HepG2 (cell line): Measurements from ENCODE around the gene MORC1. TPM values are rescaled to one million over a fixed set of nuclear protein-coding genes. Genes with fewer than 3 reads are reported as not detected.

Source experiments
- ATAC-seq: fragments of 200-7000 bp; cut with Tn5 transposase; 3 replicates; pipeline ENCODE4 v1.9.1; 2020; ENCODE audit warnings: mild to moderate bottlenecking, moderate library complexity
- BruUV-seq: library from RNA; stranded (reverse); fragments of 400-500 nt; replicated peaks from 2 replicates; lab custom pipeline; 2021; lab: Mats Ljungman, UMichigan
- CTCF ChIA-PET: fragments of 300-600 bp; formaldehyde crosslinking; extraction: SDS; loops from one replicate; lab custom pipeline; 2021; ENCODE audit warnings: low total read pairs, inconsistent platforms, low intra/inter-chr PET ratio; lab: Yijun Ruan, JAX
- POLR2A ChIA-PET: fragments of 350-600 bp; sonication (Branson Sonifier 250); formaldehyde crosslinking; loops from one replicate; lab custom pipeline; 2020; ENCODE audit warnings: antibody characterized with exemption, inconsistent platforms; lab: Yijun Ruan, JAX
- DNase-seq: peaks from one replicate; pipeline ENCODE4 v3.0.0-alpha.2; 2015; ENCODE audit warnings: low spot score
- FAIRE-seq: peaks from 3 replicates; lab custom pipeline; 2011; peaks lifted over from hg19 to GRCh38; lab: Jason Lieb, UNC
- H2AFZ ChIP-seq: one replicate; pipeline ENCODE4 v1.6.1; 2011; ENCODE audit warnings: low read length, inconsistent platforms
- H3K27ac ChIP-seq: fragments of 300-600 bp; 3 replicates; pipeline ENCODE4 v1.8.0; 2011; ENCODE audit warnings: mixed run types, mild to moderate bottlenecking, mixed read lengths, low read length, inconsistent platforms; ENCODE audit not compliant: insufficient read depth; ENCODE audit errors: extremely low read length
- H3K27me3 ChIP-seq, 2 experiments: fragments of 200-600 bp in 1 of 2; 2 replicates in 1 of 2; 3 replicates in 1 of 2; pipeline versions ENCODE4 v1.6.0 to v1.8.0; 2011; ENCODE audit warnings: low read length in 2 of 2, mild to moderate bottlenecking in 2 of 2, moderate library complexity in 2 of 2, inconsistent platforms in 1 of 2; ENCODE audit not compliant: insufficient read depth in 2 of 2, control insufficient read depth in 1 of 2
- H3K36me3 ChIP-seq, 2 experiments: fragments of 200-600 bp in 1 of 2; replicated peaks in 1 of 2; 2 replicates in 1 of 2; 3 replicates in 1 of 2; pipeline versions ENCODE4 v1.5.1 to v1.8.0; 2011; ENCODE audit warnings: low read length in 2 of 2, inconsistent platforms in 1 of 2; ENCODE audit not compliant: insufficient read depth in 2 of 2, control insufficient read depth in 1 of 2
- H3K4me1 ChIP-seq: 2 replicates; pipeline ENCODE4 v1.5.1; 2012; ENCODE audit warnings: low read length, inconsistent platforms; ENCODE audit not compliant: insufficient read depth
- H3K4me2 ChIP-seq: 2 replicates; pipeline ENCODE4 v1.6.0; 2011; ENCODE audit warnings: low read depth, low read length, inconsistent platforms
- H3K4me3 ChIP-seq, 3 experiments: fragments of 200-600 bp in 1 of 3; sonication (generic), shearing (Covaris generic) in 1 of 3; replicated peaks in 1 of 3; 2 replicates each; pipeline ENCODE4 v1.5.1; 2011 to 2016; ENCODE audit warnings: low read length in 3 of 3, inconsistent platforms in 2 of 3, low read depth in 2 of 3, mild to moderate bottlenecking in 2 of 3, control low read depth in 1 of 3, mixed read lengths in 1 of 3; ENCODE audit not compliant: insufficient read depth in 1 of 3
- H3K79me2 ChIP-seq: one replicate; pipeline ENCODE4 v1.6.1; 2011; ENCODE audit warnings: low read length, inconsistent platforms; ENCODE audit not compliant: insufficient read depth
- H3K9ac ChIP-seq: 2 replicates; pipeline ENCODE4 v1.6.0; 2011; ENCODE audit warnings: mild to moderate bottlenecking, low read depth, low read length, inconsistent platforms; ENCODE audit not compliant: insufficient read depth
- H3K9me3 ChIP-seq: 2 replicates; pipeline ENCODE4 v1.5.1; 2012; ENCODE audit warnings: mild to moderate bottlenecking, low read length
- H4K20me1 ChIP-seq: 2 replicates; pipeline ENCODE4 v1.6.0; 2011; ENCODE audit warnings: inconsistent platforms, mild to moderate bottlenecking, low read length, moderate library complexity; ENCODE audit not compliant: insufficient read depth
- DBP ChIP-seq: sonication (generic); formaldehyde crosslinking; IDR thresholded peaks from 2 replicates; pipeline ENCODE4 v1.4.0; 2020; ENCODE audit warnings: missing genetic modification reagents; ENCODE audit errors: not compliant biosample characterization
- FOSL1 ChIP-seq: sonication (generic); formaldehyde crosslinking; IDR thresholded peaks from 2 replicates; pipeline ENCODE4 v1.9.0; 2021; ENCODE audit warnings: missing genetic modification reagents, borderline replicate concordance
- KDM3A ChIP-seq: IDR thresholded peaks from 2 replicates; pipeline ENCODE4 v1.6.1; 2018; ENCODE audit warnings: low read depth, missing compliant biosample characterization
- LCORL ChIP-seq, 2 experiments: fragments of 450-650 bp in 1 of 2; sonication (generic) in 1 of 2; formaldehyde crosslinking in 1 of 2; IDR thresholded peaks; 2 replicates each; pipeline versions ENCODE4 v1.5.0 to v1.6.1; 2017 to 2020; ENCODE audit warnings: antibody characterized with exemption in 1 of 2, missing genetic modification reagents in 1 of 2
- MAFF ChIP-seq: IDR thresholded peaks from 2 replicates; pipeline ENCODE4 v1.6.1; 2011; ENCODE audit warnings: low read depth, low read length, improper control_type of control experiment
- MAFK ChIP-seq, 2 experiments: IDR thresholded peaks in 1 of 2; conservative IDR thresholded peaks in 1 of 2; 2 replicates each; pipeline ENCODE4 v1.6.1; 2011; ENCODE audit warnings: improper control_type of control experiment in 2 of 2, low read length in 2 of 2
- PHF5A ChIP-seq: IDR thresholded peaks from one replicate; pipeline ENCODE4 v1.6.1; 2018; ENCODE audit warnings: low read depth, missing genetic modification reagents; ENCODE audit not compliant: unreplicated experiment
- PLRG1 ChIP-seq: fragments of 450-650 bp; conservative IDR thresholded peaks from 2 replicates; pipeline ENCODE4 v1.6.1; 2016
- RFXANK ChIP-seq: IDR thresholded peaks from 2 replicates; pipeline ENCODE4 v1.6.1; 2016
- SP2 ChIP-seq: sonication (generic); formaldehyde crosslinking; IDR thresholded peaks from 2 replicates; pipeline ENCODE4 v1.5.1; 2020; ENCODE audit warnings: mild to moderate bottlenecking, missing genetic modification reagents
- ZFAT ChIP-seq: sonication (generic); formaldehyde crosslinking; conservative IDR thresholded peaks from 2 replicates; pipeline ENCODE4 v1.8.1; 2023; ENCODE audit warnings: missing genetic modification reagents, inconsistent platforms
- ZNF276 ChIP-seq: sonication (generic); formaldehyde crosslinking; IDR thresholded peaks from 2 replicates; pipeline ENCODE4 v1.4.0; 2020; ENCODE audit warnings: mild to moderate bottlenecking, low read depth, missing genetic modification reagents
- ZNF513 ChIP-seq: sonication (generic); formaldehyde crosslinking; conservative IDR thresholded peaks from 2 replicates; pipeline ENCODE4 v1.5.0; 2020; ENCODE audit warnings: missing genetic modification reagents
- WGBS: methylation state at CpG from one replicate; pipeline ENCODE4 v1.1.6; 2017; ENCODE audit warnings: low lambda C conversion rate; 5-methylcytosine and 5-hydroxymethylcytosine counted together
- in situ Hi-C: cut with HindIII; loops from 2 replicates; pipeline ENCODE4 v1.10.0; 2017; ENCODE audit warnings: low pct_unique_long_range_greater_than_20kb; ENCODE audit not compliant: extremely low pct_ligation_motif_present
- intact Hi-C: fragments of 100-400 bp; cut with micrococcal nuclease; formaldehyde crosslinking; loops from one replicate; pipeline ENCODE4 v1.10.0; 2022; ENCODE audit not compliant: unreplicated experiment
- polyA plus RNA-seq, 8 experiments: library from polyadenylated mRNA; depleted of rRNA in 3 of 8; stranded (reverse) in 7 of 8; unstranded in 1 of 8; fragments of >200 nt; fragmentation: Illumina TruSeq in 4 of 8; extraction: Trizol in 4 of 8; gene quantifications; 2 replicates each; pipeline versions ENCODE4 v1.2.1 to v1.2.3, GENCODE V29; 2011 to 2016; ENCODE audit warnings: low read depth in 4 of 8, missing spikeins in 1 of 8, mixed read lengths in 1 of 8; ENCODE audit not compliant: insufficient read depth in 1 of 8
- total RNA-seq, 5 experiments: library from RNA; depleted of rRNA; stranded (reverse); fragments of >200 nt; fragmentation: Illumina TruSeq; extraction: Trizol; gene quantifications; 2 replicates each; pipeline ENCODE4 v1.2.3, GENCODE V29; 2016; ENCODE audit warnings: low read depth in 1 of 5
- TF ChIP-seq, protein P1 (sequence below): sonication (generic); formaldehyde crosslinking; IDR thresholded peaks from 2 replicates; pipeline ENCODE4 v1.4.0; 2020; ENCODE audit warnings: low read depth, missing genetic modification reagents
- TF ChIP-seq, protein P2 (sequence below): sonication (generic); formaldehyde crosslinking; IDR thresholded peaks from 2 replicates; pipeline ENCODE4 v1.4.0; 2020; ENCODE audit warnings: missing genetic modification reagents, borderline replicate concordance

Gene MORC1
- total and polyA plus RNA-seq, 2 of the 13 experiments (the other 11 are each of a cell fraction or from before 2014, with no cell fraction given), result not detected

- DNase-seq, result no peak
- Histone ChIP-seq H3K4me2 (no peak overlapping the region), H3K4me1 (peaks cover 18% of the 10 kb centered on the region), H2AFZ (no peak overlapping the region), H3K9me3 (no peaks in the 10 kb centered on the region), H3K27ac (no peak overlapping the region), H3K27me3 (no peaks in the 10 kb centered on the region), H3K36me3 (no peaks in the 10 kb centered on the region), H4K20me1 (no peaks in the 10 kb centered on the region), H3K4me3 (no peak overlapping the region), H3K9ac (no peak overlapping the region), H3K79me2 (no peaks in the 10 kb centered on the region)
- POLR2A ChIA-PET, result no interaction called here
- intact Hi-C loops (no loop called here), in situ Hi-C loops (no loop called here)
- BruUV-seq, result no TSS peak
- no peak for FAIRE-seq
- CTCF ChIA-PET, result no interaction called here
- no peak for ATAC-seq
- WGBS, result 43% methylated on average over 4 of the region's 4 CpGs
- TF ChIP-seq FOSL1 (CRISPR knock-in tag) (no peak), LCORL (IDR thresholded peaks at IDR 0.05) (no peak), LCORL (CRISPR knock-in tag; IDR thresholded peaks at IDR 0.05) (no peak), SP2 (CRISPR knock-in tag) (no peak), ZNF276 (no peak), ZNF513 (no peak), MAFF (no peak), DBP (CRISPR knock-in tag) (no peak), MAFK (conservative IDR thresholded peaks at IDR 0.05 in 1 of 2, IDR thresholded peaks at IDR 0.05 in 1 of 2; ENCODE audit: low read length in 2 of 2) (no peak), PLRG1 (no peak), PHF5A (CRISPR knock-in tag) (no peak), KDM3A (CRISPR knock-in tag) (no peak), RFXANK (CRISPR knock-in tag) (no peak), ZFAT (CRISPR knock-in tag) (no peak)
- TF ChIP-seq, protein P1, sequence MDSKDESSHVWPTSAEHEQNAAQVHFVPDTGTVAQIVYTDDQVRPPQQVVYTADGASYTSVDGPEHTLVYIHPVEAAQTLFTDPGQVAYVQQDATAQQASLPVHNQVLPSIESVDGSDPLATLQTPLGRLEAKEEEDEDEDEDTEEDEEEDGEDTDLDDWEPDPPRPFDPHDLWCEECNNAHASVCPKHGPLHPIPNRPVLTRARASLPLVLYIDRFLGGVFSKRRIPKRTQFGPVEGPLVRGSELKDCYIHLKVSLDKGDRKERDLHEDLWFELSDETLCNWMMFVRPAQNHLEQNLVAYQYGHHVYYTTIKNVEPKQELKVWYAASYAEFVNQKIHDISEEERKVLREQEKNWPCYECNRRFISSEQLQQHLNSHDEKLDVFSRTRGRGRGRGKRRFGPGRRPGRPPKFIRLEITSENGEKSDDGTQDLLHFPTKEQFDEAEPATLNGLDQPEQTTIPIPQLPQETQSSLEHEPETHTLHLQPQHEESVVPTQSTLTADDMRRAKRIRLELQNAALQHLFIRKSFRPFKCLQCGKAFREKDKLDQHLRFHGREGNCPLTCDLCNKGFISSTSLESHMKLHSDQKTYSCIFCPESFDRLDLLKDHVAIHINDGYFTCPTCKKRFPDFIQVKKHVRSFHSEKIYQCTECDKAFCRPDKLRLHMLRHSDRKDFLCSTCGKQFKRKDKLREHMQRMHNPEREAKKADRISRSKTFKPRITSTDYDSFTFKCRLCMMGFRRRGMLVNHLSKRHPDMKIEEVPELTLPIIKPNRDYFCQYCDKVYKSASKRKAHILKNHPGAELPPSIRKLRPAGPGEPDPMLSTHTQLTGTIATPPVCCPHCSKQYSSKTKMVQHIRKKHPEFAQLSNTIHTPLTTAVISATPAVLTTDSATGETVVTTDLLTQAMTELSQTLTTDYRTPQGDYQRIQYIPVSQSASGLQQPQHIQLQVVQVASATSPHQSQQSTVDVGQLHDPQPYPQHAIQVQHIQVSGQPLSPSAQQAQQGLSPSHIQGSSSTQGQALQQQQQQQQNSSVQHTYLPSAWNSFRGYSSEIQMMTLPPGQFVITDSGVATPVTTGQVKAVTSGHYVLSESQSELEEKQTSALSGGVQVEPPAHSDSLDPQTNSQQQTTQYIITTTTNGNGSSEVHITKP, result no peak
- TF ChIP-seq, protein P2, sequence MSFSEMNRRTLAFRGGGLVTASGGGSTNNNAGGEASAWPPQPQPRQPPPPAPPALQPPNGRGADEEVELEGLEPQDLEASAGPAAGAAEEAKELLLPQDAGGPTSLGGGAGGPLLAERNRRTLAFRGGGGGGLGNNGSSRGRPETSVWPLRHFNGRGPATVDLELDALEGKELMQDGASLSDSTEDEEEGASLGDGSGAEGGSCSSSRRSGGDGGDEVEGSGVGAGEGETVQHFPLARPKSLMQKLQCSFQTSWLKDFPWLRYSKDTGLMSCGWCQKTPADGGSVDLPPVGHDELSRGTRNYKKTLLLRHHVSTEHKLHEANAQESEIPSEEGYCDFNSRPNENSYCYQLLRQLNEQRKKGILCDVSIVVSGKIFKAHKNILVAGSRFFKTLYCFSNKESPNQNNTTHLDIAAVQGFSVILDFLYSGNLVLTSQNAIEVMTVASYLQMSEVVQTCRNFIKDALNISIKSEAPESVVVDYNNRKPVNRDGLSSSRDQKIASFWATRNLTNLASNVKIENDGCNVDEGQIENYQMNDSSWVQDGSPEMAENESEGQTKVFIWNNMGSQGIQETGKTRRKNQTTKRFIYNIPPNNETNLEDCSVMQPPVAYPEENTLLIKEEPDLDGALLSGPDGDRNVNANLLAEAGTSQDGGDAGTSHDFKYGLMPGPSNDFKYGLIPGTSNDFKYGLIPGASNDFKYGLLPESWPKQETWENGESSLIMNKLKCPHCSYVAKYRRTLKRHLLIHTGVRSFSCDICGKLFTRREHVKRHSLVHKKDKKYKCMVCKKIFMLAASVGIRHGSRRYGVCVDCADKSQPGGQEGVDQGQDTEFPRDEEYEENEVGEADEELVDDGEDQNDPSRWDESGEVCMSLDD, result no peak
Measured at GRCh38 chr3:109165905-109166304, 48.0 kb upstream of the MORC1 start.
